DMS53 (cell line): ENCODE results near the gene RAB3A.
A peak's percentile ranks its signal among the peaks of the same experiment; 100 is the strongest.
"Not testable (repeated sequence)": the region's sequence is repeated elsewhere in the genome, so short reads cannot be mapped to it uniquely, and the experiment has no call there.

Source experiments
- DNase-seq: peaks from one replicate; lab custom pipeline; 2025; lab: John Stamatoyannopoulos, UW

Gene RAB3A

GRCh38 chr19:18168673-18169381, 35.0 kb downstream of the RAB3A start:
- DNase-seq, result peak; percentile 43

GRCh38 chr19:18167975-18168645, 35.7 kb downstream of the RAB3A start:
- DNase-seq, result peak; percentile 51

GRCh38 chr19:18167011-18167410, 36.8 kb downstream of the RAB3A start:
- peak; percentile 24 for DNase-seq

GRCh38 chr19:18165794-18166544, 37.9 kb downstream of the RAB3A start:
- no peak for DNase-seq

GRCh38 chr19:18164072-18164471, 39.8 kb downstream of the RAB3A start:
- no peak for DNase-seq

GRCh38 chr19:18161636-18162002, 42.2 kb downstream of the RAB3A start:
- DNase-seq, result no peak

GRCh38 chr19:18160971-18161635, 42.7 kb downstream of the RAB3A start:
- DNase-seq, result peak; percentile 87

- DNase-seq, result peak; percentile 50
Observed at GRCh38 chr19:18160493-18160970, 43.3 kb downstream of the RAB3A start.

- no peak for DNase-seq
Observed at GRCh38 chr19:18159810-18160209, 44.0 kb downstream of the RAB3A start.

GRCh38 chr19:18159059-18159616, 44.7 kb downstream of the RAB3A start:
- not testable (repeated sequence) for DNase-seq

GRCh38 chr19:18158467-18158866, 45.4 kb downstream of the RAB3A start:
- DNase-seq, result no peak

GRCh38 chr19:18157465-18158063, 46.3 kb downstream of the RAB3A start:
- DNase-seq, result peak; percentile 93

GRCh38 chr19:18156841-18157464, 46.9 kb downstream of the RAB3A start:
- peak; percentile 94 for DNase-seq

GRCh38 chr19:18156268-18156667, 47.6 kb downstream of the RAB3A start:
- DNase-seq, result peak; percentile 20

GRCh38 chr19:18155095-18156087, 48.5 kb downstream of the RAB3A start:
- DNase-seq, result no peak

- DNase-seq, result peak; percentile 42
Observed at GRCh38 chr19:18153556-18154134, 50.2 kb downstream of the RAB3A start.

GRCh38 chr19:18152817-18153555, 50.9 kb downstream of the RAB3A start, which contains the start of gene PIK3R2:
Gene PIK3R2, plus strand, starts transcription at chr19:18153163. Its CDS starts 2,717 bp downstream, at chr19:18155880.
- peak; percentile 99 for DNase-seq

- DNase-seq, result peak; percentile 96
Observed at GRCh38 chr19:18152442-18152816, 51.4 kb downstream of the RAB3A start.
